Endodermal cell (in vitro differentiated cells): ENCODE results near the gene IL1B. TPM values are rescaled to one million over a fixed set of nuclear protein-coding genes. Genes with fewer than 3 reads are reported as not detected.

Experiments
- DNase-seq: peaks from one replicate; pipeline ENCODE4 v3.0.0-alpha.2; 2017
- H3K27ac ChIP-seq: 2 replicates; pipeline ENCODE4 v1.5.1; 2013; ENCODE audit warnings: mild to moderate bottlenecking, low read depth, low read length, moderate library complexity
- H3K27me3 ChIP-seq: 2 replicates; pipeline ENCODE4 v1.6.1; 2013; ENCODE audit warnings: mild to moderate bottlenecking, low read length, moderate library complexity; ENCODE audit not compliant: insufficient read depth, control insufficient read depth, poor library complexity, severe bottlenecking
- H3K36me3 ChIP-seq: 2 replicates; pipeline ENCODE4 v1.7.0; 2013; ENCODE audit warnings: mild to moderate bottlenecking, low read length, moderate library complexity; ENCODE audit not compliant: control insufficient read depth, insufficient read depth
- H3K4me1 ChIP-seq: one replicate; pipeline ENCODE4 v1.7.0; 2013; ENCODE audit warnings: low read length; ENCODE audit not compliant: control insufficient read depth, insufficient read depth
- H3K4me3 ChIP-seq: 2 replicates; pipeline ENCODE4 v1.5.1; 2013; ENCODE audit warnings: mild to moderate bottlenecking, low read length, moderate library complexity
- H3K9ac ChIP-seq: 2 replicates; pipeline ENCODE4 v1.6.1; 2013; ENCODE audit warnings: mild to moderate bottlenecking, low read length, moderate library complexity; ENCODE audit not compliant: poor library complexity, severe bottlenecking; ENCODE audit errors: extremely low read depth
- H3K9me3 ChIP-seq: 2 replicates; pipeline ENCODE4 v1.6.1; 2013; ENCODE audit warnings: mild to moderate bottlenecking, low read length, moderate library complexity; ENCODE audit not compliant: control insufficient read depth
- H3K27ac Mint-ChIP-seq: 2 replicates; pipeline ENCODE4 v1.8.0; 2020; ENCODE audit warnings: mixed read lengths
- H3K27me3 Mint-ChIP-seq: 2 replicates; pipeline ENCODE4 v1.8.0; 2021; ENCODE audit warnings: mild to moderate bottlenecking, mixed read lengths; ENCODE audit not compliant: insufficient read depth
- H3K36me3 Mint-ChIP-seq: 2 replicates; pipeline ENCODE4 v1.8.0; 2020; ENCODE audit warnings: low read depth, mixed read lengths
- H3K4me1 Mint-ChIP-seq: 2 replicates; pipeline ENCODE4 v1.8.0; 2020; ENCODE audit warnings: mixed read lengths
- H3K4me3 Mint-ChIP-seq: 2 replicates; pipeline ENCODE4 v1.8.0; 2020; ENCODE audit warnings: mild to moderate bottlenecking, moderate library complexity, mixed read lengths
- H3K9me3 Mint-ChIP-seq: 2 replicates; pipeline ENCODE4 v1.8.0; 2020; ENCODE audit warnings: mild to moderate bottlenecking, mixed read lengths
- WGBS, 2 experiments: methylation state at CpG; one replicate each; pipeline versions ENCODE4 v1.1.5 to v1.1.7; 2013; ENCODE audit warnings: missing lambda C conversion rate in 2 of 2, mixed read lengths in 1 of 2; ENCODE audit not compliant: insufficient coverage in 1 of 2, insufficient read length in 1 of 2; 5-methylcytosine and 5-hydroxymethylcytosine counted together
- total RNA-seq, 2 donors: library from RNA; stranded (reverse); fragmentation: NEBNext Ultra II Directional in 1 of 2; extraction: Animal tissue kit (Norgen Biotek cat#: 25700) in 1 of 2; gene quantifications; 2 replicates in 1 of 2; 3 replicates in 1 of 2; pipeline ENCODE4 v1.2.1, GENCODE V29; 2021
- TF ChIP-seq, protein P1 (sequence below): fragments of 200-600 bp; sonication (generic); conservative IDR thresholded peaks from 2 replicates; pipeline ENCODE4 v1.5.0; 2021; ENCODE audit warnings: antibody characterized with exemption, mild to moderate bottlenecking

The IL1B gene
- total RNA-seq, 2 donors from 2014 or later: not detected

DNA sequence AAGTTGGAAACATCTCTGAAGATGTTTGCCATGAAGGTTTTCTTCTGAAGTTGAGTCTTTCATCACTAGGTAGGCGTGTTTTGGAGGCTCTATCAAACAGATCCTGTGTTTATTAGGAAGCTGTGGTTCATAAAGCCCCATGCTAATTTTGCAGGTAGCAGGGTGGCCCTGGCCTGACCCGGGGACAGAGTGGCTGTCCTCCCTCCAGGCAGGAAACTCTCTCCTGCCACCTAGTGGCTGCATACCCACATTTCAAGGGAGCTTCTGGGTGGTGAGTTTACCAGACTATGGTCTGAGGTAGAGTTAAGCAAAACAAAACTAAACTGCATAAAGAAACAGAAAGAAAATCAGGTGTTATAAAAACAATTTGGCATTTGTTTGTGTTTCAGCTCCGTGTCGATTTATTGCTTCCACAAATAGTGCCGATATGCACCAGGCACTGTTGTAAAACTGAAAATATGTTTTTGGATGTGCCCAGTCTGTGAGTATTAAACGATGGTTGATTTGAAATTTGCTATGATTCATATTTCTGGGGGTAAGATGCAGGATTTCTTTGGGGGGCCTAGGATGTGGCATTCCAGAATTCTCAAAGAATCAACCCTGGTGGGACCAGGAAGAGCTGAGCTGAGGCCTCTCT lies 48.4 kb upstream of the IL1B start:
- H3K9ac ChIP-seq: no peak overlapping the region
- no peak overlapping the region for H3K27ac Mint-ChIP-seq
- H3K4me1 Mint-ChIP-seq: peaks cover 15% of the 10 kb centered on the region
- no peaks in the 10 kb centered on the region for H3K36me3 ChIP-seq
- H3K36me3 Mint-ChIP-seq: no peaks in the 10 kb centered on the region
- H3K9me3 ChIP-seq: peaks cover 6% of the 10 kb centered on the region
- H3K27me3 ChIP-seq: no peaks in the 10 kb centered on the region
- no peak overlapping the region for H3K27ac ChIP-seq
- H3K4me1 ChIP-seq: no peaks in the 10 kb centered on the region
- peaks cover 6% of the 10 kb centered on the region for H3K9me3 Mint-ChIP-seq
- H3K4me3 Mint-ChIP-seq: no peak overlapping the region
- no peak overlapping the region for H3K4me3 ChIP-seq
- H3K27me3 Mint-ChIP-seq: no peaks in the 10 kb centered on the region
- WGBS, 2 experiments: 50 to 72% methylated on average over 4 to 6 of the region's 6 CpGs
- DNase-seq: peak; percentile 96
- TF ChIP-seq, protein P1, sequence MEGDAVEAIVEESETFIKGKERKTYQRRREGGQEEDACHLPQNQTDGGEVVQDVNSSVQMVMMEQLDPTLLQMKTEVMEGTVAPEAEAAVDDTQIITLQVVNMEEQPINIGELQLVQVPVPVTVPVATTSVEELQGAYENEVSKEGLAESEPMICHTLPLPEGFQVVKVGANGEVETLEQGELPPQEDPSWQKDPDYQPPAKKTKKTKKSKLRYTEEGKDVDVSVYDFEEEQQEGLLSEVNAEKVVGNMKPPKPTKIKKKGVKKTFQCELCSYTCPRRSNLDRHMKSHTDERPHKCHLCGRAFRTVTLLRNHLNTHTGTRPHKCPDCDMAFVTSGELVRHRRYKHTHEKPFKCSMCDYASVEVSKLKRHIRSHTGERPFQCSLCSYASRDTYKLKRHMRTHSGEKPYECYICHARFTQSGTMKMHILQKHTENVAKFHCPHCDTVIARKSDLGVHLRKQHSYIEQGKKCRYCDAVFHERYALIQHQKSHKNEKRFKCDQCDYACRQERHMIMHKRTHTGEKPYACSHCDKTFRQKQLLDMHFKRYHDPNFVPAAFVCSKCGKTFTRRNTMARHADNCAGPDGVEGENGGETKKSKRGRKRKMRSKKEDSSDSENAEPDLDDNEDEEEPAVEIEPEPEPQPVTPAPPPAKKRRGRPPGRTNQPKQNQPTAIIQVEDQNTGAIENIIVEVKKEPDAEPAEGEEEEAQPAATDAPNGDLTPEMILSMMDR: peak; percentile 98

DNA sequence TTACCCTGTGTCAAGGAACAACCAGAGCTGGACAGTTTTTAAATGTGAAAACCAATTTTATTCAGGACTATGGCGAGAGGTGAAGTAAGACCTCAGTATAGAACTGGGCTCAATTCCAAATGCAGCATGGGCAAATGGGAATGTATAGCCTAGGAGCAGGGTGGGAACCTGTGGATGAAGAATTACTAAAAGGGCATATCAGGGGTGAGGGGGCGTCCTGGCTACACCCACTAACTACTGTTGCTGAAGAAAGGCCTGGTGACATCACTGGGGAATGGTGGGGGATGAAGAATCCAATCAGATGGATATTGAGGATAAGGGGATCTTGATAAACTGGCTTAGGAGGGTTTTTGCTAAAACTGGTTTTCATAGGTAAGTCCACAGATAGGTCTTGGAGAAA lies 47.1 kb upstream of the IL1B start:
- Mint-ChIP-seq H3K9me3 (no peaks in the 10 kb centered on the region), H3K36me3 (no peaks in the 10 kb centered on the region), H3K4me1 (peaks cover 19% of the 10 kb centered on the region), H3K27me3 (no peaks in the 10 kb centered on the region), H3K4me3 (no peak overlapping the region), H3K27ac (no peak overlapping the region)
- 96 to 100% methylated on average over 2 of the region's 2 CpGs for WGBS, 2 experiments
- DNase-seq: no peak
- no peak overlapping the region for H3K4me3 ChIP-seq
- H3K9ac ChIP-seq: no peak overlapping the region
- no peaks in the 10 kb centered on the region for H3K4me1 ChIP-seq
- no peaks in the 10 kb centered on the region for H3K9me3 ChIP-seq
- H3K27ac ChIP-seq: no peak overlapping the region
- no peaks in the 10 kb centered on the region for H3K27me3 ChIP-seq
- no peaks in the 10 kb centered on the region for H3K36me3 ChIP-seq
- TF ChIP-seq, protein P1: no peak

DNA sequence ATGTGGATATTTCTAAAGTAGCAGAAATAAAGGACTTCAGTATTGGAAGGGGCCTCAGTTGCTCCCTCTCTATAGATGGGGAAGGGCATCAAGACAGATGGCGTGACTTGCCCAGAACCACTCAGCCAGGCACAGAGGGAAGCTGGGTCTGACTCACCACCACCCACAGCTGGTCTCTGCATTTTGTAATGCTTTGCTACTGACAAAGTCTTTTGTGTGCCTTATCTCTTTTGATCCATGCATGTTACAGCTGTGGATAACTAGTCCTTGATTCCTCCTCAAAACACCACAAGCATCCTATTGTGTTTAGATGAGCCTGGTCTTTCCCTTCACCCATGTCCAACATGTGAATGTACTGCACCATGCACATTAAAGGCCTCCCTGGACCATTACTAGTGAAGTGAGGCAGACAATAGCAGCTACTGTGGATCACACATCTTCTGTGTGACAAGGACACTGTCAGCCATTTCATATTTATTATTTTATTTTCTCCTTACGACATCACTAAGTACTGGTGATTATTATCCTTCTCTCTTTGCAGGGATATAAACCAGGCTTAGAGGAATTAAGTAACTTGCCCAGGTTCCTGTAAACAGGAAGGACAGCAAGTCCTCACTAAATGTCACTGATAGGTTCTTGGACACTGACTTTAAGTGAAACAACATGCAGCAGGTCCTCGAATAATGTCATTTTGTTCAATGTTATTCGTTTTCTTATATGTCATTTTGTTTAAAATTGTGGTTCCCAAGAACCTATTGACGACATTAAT lies 44.8 kb upstream of the IL1B start:
- WGBS, 2 experiments: 93 to 94% methylated on average over 5 of the region's 5 CpGs
- Histone ChIP-seq H3K9me3 (no peaks in the 10 kb centered on the region), H3K36me3 (no peaks in the 10 kb centered on the region), H3K9ac (no peak overlapping the region), H3K27me3 (no peaks in the 10 kb centered on the region), H3K4me1 (no peaks in the 10 kb centered on the region), H3K27ac (no peak overlapping the region), H3K4me3 (no peak overlapping the region)
- H3K9me3 Mint-ChIP-seq: no peaks in the 10 kb centered on the region
- DNase-seq: no peak
- H3K27me3 Mint-ChIP-seq: peaks cover 3% of the 10 kb centered on the region
- TF ChIP-seq, protein P1: no peak
- no peak overlapping the region for H3K4me3 Mint-ChIP-seq
- no peak overlapping the region for H3K27ac Mint-ChIP-seq
- no peaks in the 10 kb centered on the region for H3K36me3 Mint-ChIP-seq
- H3K4me1 Mint-ChIP-seq: peaks cover 19% of the 10 kb centered on the region
